HG03097 (cell line): Measurements from ENCODE around the gene TLR10.
"Not testable (repeated sequence)": the region's sequence is repeated elsewhere in the genome, so short reads cannot be mapped to it uniquely, and the experiment has no call there.

Experiments used
- ATAC-seq: cut with Tn5 transposase; IDR thresholded peaks from one replicate; pipeline ENCODE4 v1.9.1; 2021; ENCODE audit not compliant: unreplicated experiment, low FRiP score

Gene TLR10

DNA sequence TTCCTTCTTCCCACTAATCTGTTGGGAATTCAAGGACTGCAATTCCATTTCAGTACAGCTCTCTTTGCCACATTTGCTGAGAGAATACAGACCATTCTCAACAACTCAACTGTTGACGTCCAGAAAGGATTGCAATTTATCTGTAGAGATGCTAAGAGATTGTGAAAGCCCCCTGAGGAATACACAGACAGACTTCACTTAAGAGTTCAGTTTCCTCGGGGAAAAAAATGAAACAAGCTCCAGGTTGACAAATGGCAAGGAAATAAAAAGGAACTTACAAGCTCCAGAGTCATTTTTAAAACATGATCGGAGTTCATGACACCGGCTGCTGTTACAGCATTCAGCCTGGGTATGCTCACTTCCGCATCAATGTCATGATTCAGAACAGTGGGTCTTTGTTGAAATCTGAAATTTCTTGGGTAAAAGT is 13.8 kb downstream of the TLR10 start:
- ATAC-seq: no peak

DNA sequence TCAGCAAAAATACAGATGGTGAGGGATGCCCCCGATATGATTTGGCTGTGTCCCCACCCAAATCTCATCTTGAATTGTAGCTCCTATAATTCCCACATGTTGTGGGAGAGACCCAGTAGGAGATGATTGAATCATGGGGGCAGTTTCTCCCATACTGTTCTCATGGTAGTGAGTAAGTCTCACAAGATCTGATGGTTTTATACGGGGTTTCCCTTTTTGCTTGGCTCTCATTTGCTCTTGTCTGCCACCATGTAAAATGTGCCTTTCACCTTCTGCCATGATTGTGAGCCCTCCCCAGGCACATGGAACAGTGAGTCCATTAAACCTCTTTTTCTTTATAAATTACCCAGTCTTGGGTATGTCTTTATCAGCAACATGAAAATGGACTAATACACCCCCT is 15.8 kb downstream of the TLR10 start:
- not testable (repeated sequence) for ATAC-seq

DNA sequence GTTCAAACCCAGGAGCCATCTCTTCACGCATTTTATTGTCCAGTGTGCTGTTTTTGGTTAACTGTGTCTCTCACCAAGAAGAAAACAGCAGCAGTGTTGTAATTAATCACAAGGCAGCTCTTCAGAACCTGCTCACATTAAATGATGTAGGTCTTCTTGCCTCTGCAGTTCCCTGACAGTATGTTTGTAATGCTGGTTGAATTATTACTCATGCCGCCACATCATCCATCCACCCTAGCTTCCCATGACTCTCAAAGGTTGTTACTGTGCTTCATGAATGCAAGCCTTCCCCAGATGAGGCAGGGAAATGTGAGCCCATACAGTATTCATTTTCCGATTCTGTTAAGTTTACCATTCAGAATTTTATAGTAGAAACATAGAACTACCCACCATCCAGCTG is 17.4 kb downstream of the TLR10 start:
- ATAC-seq: no peak

DNA sequence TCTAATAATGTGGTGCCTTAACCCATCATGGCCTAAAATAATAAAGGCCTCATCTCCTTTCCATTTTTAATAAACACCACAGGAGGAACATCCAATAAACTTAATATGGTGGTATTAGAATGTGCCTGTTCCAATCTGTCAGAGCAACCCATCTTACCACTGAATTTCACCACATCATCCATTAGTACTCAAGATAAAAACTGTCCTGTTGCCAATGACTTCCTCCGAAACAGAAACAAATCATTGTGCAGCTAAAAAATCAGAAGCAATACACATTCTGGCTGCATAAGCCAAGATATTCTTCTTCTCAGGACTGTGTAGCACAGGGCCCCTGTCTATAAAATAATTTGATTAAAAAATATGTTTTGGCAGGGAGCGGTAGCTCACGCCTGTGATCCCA is 18.5 kb downstream of the TLR10 start:
- ATAC-seq: no peak

DNA sequence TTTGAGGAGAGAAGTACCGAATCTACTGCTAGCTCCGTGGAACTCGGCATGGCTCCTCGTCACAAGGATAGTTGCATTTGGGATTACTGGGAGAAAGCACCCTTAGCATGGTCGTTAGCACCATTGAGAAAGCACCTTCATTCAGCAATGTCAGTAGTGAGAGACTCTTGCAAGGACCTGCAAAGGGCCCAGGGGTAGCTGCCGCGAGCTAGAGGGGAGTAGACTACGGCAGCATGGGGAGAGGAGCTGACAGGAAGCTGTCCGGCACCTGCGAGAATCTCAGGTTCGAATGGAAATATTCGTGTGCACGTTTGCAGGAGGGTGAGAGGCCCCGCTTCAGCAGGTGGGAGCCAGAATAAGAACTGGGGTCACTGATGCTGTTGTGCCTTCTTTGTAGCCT is 20.2 kb downstream of the TLR10 start:
- ATAC-seq: no peak

DNA sequence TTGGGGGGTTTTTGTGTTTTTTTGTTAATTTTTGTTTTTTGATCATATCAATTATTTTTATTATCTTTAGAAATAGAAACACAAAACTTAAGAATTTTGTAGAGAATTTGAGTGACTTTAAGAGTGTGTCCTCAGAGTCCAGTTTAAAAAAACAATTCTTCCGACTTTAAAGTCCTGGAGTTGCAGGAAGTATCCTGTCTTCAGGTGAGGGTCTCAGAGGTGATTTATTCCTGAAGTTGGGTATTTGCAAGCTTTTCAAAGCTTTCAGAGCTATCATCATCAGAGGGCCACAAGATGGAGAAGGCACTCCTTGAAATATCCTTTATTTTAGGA is 23.0 kb downstream of the TLR10 start:
- ATAC-seq: no peak

GRCh38 chr4:38759113-38759789 is 23.5 kb downstream of the TLR10 start:
- ATAC-seq: no peak

DNA sequence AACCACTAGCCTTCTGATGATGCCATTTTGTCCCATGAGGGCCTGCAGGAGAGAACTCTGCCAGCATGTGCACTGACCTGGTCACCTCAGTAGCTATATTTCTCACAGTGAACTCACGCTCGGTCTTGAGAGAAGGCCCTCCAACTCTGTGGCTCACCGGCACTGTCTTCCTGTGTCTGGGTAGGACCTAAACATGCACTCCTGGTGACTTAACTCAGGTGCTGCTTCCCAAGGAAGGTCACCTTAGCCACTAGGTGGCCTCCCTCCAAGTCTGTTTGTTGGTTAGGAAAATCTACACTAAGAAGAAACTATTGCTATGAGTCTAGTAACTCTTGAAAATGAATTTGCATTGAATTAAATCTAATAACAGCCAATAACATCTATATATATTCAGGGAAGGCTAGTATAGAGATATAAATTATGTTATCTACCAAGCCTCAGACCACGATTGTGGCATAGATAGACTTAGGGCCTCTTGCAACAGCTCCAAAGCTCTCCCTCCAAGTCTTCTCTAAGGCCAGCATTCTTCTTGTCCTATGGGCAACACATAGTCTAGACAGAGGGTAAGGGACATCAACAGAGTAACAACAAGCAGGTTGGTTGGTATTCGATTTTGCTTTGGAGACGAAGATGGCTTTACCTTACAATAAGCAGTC is 24.7 kb downstream of the TLR10 start:
- ATAC-seq: no peak

- no peak for ATAC-seq
Measured at GRCh38 chr4:38752941-38753806, 29.6 kb downstream of the TLR10 start.

- peak; percentile 72 for ATAC-seq
Measured at GRCh38 chr4:38752372-38752940, 30.3 kb downstream of the TLR10 start.

DNA sequence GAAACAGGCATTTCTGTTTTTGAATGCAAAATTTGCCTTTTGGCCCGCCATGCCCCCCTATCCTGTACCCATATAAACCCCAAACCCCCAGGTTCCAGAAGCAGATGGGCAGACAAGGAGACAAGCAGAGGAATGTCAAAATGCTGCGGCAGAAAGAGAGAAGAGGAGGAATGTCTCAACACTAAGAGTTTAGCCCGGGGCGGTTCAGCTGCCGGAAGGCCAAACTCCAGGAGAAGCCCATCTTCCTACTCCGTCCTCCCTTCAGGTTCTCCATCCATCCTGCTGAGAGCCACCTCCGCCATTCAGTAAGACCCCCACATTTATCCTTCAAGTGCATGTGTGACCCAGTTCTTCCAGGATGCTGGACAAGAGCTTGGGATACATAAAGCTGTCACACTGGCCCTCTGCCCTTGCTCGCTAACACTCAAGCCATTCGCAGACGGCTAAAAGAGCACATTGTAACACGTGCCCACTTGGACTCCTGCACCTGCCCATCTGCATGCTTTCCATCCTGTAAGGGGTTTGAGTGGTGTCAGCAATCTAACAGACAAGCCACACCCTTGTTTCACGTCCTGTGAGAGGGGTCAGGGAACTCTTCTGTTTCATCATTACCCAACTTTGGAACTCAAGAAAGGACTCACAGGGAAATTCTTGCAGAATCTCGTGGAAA is 31.3 kb downstream of the TLR10 start:
- no peak for ATAC-seq

DNA sequence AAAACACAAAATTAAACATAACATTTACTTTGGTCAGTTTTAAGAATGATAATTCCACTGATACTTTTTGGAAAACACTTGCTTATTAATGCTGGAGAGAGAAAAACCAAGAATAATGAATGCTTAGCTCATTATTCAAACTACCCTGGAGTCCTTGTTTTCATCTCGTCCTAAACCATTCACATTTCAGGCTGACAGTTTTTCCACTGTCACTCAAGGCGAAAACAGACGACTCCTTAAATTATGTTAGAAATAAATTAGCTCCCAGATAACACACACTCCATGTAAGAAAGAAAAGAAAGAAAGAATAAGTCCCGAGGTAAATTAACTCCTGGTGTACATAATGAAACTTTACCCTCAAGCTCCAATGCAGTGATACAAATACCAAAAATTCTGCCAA is 33.5 kb downstream of the TLR10 start:
- ATAC-seq: no peak

- no peak for ATAC-seq
Measured at GRCh38 chr4:38747629-38748028, 35.2 kb downstream of the TLR10 start.

DNA sequence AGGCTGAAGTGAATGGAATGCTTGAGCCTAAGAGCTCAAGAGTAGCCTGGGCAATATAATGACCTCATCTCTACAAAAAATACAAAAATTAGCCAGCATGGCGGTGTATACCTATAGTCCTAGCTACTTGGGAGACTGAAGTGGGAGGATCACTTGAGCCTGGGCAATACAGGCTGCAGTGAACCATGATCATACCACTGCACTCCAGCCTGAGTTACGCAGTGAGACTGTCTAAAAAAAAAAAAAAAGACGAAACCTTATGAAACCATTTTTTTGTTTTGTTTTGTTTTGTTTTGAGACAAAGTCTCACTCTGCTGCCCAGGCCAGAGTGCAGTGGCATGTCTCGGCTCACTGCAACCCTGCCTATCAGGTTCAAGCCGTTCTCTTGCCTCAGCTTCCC is 36.9 kb downstream of the TLR10 start:
- no peak for ATAC-seq

DNA sequence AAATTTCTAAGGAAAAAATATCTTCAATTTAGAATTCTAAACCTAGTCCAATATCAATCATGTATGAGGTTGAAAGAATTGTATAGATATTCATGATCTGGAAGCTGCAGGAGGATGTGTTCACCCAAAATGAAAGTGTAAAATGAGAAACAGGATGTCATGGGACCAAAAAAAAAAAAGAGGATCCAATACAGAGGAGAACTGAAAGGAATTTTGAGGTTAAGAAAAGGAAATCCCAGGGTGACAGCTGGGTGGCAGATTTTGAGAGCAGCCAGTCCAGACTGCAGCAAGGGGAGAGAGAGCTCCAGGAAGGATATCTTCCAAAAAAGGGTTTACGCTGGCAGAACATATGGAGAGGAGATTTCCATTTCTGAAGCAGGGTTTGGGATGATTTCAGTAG is 38.9 kb downstream of the TLR10 start:
- no peak for ATAC-seq

DNA sequence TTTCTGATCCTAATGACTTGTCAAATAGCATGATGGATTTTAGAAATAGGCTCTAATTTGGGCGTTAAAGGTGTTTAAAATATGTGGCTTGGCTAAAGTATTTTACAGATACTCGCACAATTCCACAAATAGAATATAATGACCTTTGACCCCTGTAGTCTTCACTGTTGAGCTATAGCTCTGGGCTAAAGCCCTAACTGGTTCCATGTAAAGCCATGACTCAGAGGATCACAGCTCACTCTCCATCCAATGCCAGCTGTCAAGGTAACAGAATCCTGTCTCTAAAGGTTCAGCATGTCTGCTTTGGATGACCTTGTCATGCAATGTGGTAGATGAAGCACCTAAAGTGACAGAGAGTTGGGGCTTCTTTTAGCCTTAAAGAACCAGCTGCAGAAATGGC is 42.5 kb downstream of the TLR10 start:
- no peak for ATAC-seq

DNA sequence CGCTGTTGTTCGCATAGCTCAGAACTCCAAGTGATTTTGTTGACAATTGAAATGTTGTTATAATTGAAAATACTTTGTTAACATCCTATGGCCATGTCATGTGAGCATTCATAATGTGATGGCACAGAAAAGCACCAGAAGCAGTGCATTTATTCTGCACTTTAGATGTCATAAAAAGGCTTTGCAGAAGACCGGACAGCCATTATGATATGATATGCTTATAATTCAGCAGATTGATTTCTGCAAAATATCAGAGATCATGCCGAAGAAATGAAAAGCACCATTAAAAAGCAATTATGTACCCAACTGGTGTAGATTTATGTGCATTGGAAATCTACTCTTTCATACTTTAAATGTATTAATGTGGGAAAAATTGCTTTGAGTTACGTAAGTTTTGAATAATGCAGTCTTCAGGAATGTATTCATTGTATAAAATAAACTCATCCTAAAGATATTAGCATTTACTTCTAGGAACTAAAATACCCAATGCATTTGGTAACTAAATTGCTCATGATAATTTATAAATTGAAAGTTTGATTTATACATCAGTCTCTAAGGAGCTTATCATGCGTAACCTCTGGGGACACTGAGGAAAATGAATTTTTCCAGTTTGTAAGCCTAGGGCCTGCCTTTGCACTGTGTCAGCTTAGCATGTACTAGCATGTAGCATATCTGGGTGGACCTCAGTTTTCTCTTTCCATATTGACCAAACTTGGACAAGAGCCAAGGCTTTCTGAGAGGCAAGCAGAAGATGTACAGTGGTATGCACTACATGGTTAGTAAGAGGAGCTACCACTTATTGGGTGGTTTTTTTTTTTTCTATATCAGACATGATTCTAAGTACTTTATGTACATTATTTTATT is 43.6 kb downstream of the TLR10 start:
- no peak for ATAC-seq

- ATAC-seq: no peak
Measured at GRCh38 chr4:38735870-38736269, 46.9 kb downstream of the TLR10 start.

DNA sequence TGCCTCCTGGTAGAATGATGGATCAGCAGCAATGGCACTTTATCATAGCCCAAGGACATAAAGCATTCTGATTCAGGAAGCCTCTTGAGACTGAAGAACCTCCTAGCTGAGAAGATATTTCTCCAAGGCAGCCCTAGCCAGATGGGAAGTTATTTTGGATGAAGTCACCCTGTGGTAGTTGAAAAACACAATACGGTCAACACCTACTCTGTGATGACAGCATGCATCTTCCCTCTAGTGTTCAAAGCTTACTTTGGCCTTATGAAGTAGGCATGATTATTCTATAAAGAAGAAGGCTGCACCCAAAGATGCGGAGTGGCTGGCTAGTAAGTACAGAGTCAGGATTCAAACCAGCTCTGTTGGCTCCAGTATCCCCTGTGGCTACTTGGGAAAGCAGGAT is 47.9 kb downstream of the TLR10 start:
- ATAC-seq: no peak

DNA sequence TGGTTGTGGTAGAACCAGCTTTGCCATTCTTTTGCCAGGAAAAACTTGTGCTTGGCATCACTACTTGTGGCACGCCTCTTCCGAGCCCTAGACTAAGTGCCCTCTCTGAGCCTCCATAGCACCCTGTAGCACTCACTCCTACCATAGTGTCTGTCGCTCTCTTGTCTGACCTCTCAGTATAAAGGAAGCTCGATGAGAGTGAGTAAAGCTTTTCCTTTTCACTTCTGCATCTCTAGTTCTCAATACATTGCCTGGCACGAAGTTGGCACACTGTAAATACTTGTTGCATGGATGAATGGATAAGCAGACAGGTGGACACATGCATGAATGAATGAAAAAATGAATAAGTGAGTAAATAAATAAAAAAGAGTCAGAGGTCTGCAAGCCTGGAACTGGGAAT is 48.3 kb downstream of the TLR10 start:
- no peak for ATAC-seq
